Loucy (cell line): ENCODE measurements around the gene SPATS2.
A peak's percentile ranks its signal among the peaks of the same experiment; 100 is the strongest.

ENCODE experiments used
- H2AFZ ChIP-seq: fragments of 200-600 bp; sonication (generic); 2 replicates; pipeline ENCODE4 v1.6.0; 2016; ENCODE audit warnings: antibody characterized with exemption, mild to moderate bottlenecking, low read length, moderate library complexity
- H3F3A ChIP-seq: fragments of 200-600 bp; 2 replicates; pipeline ENCODE4 v1.6.0; 2016; ENCODE audit warnings: antibody characterized with exemption, low read depth, mild to moderate bottlenecking
- H3K27me3 ChIP-seq: fragments of 200-600 bp; sonication (generic); 2 replicates; pipeline ENCODE4 v1.6.1; 2014; ENCODE audit warnings: low read length, mild to moderate bottlenecking; ENCODE audit not compliant: insufficient read depth, poor library complexity, severe bottlenecking
- H3K36me3 ChIP-seq: fragments of 200-600 bp; sonication (generic); 2 replicates; pipeline ENCODE4 v1.6.1; 2016; ENCODE audit warnings: low read length; ENCODE audit not compliant: insufficient read depth
- H3K4me1 ChIP-seq: fragments of 200-600 bp; sonication (generic); 2 replicates; pipeline ENCODE4 v1.5.1; 2014; ENCODE audit warnings: low read length, mild to moderate bottlenecking; ENCODE audit not compliant: insufficient read depth, poor library complexity, severe bottlenecking
- H3K4me2 ChIP-seq: fragments of 200-600 bp; sonication (generic); 2 replicates; pipeline ENCODE4 v1.6.0; 2014; ENCODE audit warnings: antibody characterized with exemption, low read length, low read depth, mild to moderate bottlenecking; ENCODE audit not compliant: poor library complexity, severe bottlenecking
- H3K4me3 ChIP-seq: fragments of 200-600 bp; sonication (generic); 2 replicates; pipeline ENCODE4 v1.5.1; 2014; ENCODE audit warnings: low read length, mild to moderate bottlenecking, mixed read lengths; ENCODE audit not compliant: poor library complexity, severe bottlenecking
- H3K79me2 ChIP-seq: fragments of 200-600 bp; sonication (generic); 2 replicates; pipeline ENCODE4 v1.6.1; 2014; ENCODE audit warnings: low read length; ENCODE audit not compliant: insufficient read depth
- H3K9ac ChIP-seq: fragments of 200-600 bp; sonication (generic); 2 replicates; pipeline ENCODE4 v1.6.0; 2014; ENCODE audit warnings: mild to moderate bottlenecking, low read depth, low read length, moderate library complexity; ENCODE audit not compliant: poor library complexity, severe bottlenecking
- H3K9me2 ChIP-seq: fragments of 200-600 bp; sonication (generic); replicated peaks from 2 replicates; pipeline ENCODE4 v1.6.1; 2016; ENCODE audit warnings: low read depth, low read length, mixed read lengths
- H3K9me3 ChIP-seq: fragments of 200-600 bp; sonication (generic); 2 replicates; pipeline ENCODE4 v1.6.1; 2014; ENCODE audit warnings: mild to moderate bottlenecking, antibody characterized with exemption, low read length, low read depth; ENCODE audit not compliant: insufficient read depth
- H4K20me1 ChIP-seq: fragments of 200-600 bp; sonication (generic); 2 replicates; pipeline ENCODE4 v1.6.0; 2014; ENCODE audit warnings: antibody characterized with exemption, low read length, mild to moderate bottlenecking; ENCODE audit not compliant: insufficient read depth, poor library complexity, severe bottlenecking
- CTCF ChIP-seq: fragments of 200-600 bp; sonication (generic); conservative IDR thresholded peaks from 2 replicates; pipeline ENCODE4 v1.5.1; 2014; ENCODE audit warnings: mild to moderate bottlenecking, antibody characterized with exemption, low read length
- EZH2phosphoT487 ChIP-seq: fragments of 200-600 bp; IDR thresholded peaks from 2 replicates; pipeline ENCODE4 v1.6.1; 2018; ENCODE audit warnings: antibody characterized with exemption, mild to moderate bottlenecking, moderate library complexity, borderline replicate concordance

The SPATS2 gene

GRCh38 chr12:49552425-49552824 is 185.2 kb downstream of the SPATS2 start:
- Histone ChIP-seq H3K79me2 (no peaks in the 10 kb centered on the region), H3K4me1 (peaks cover 23% of the 10 kb centered on the region), H3K9ac (peak overlapping the region; percentile 52), H3K9me2 (no peaks in the 10 kb centered on the region), H3K27me3 (no peaks in the 10 kb centered on the region), H3F3A (no peaks in the 10 kb centered on the region), H4K20me1 (no peaks in the 10 kb centered on the region), H3K4me3 (peak overlapping the region; percentile 54), H3K4me2 (peak overlapping the region; percentile 58), H3K9me3 (no peaks in the 10 kb centered on the region), H2AFZ (peak overlapping the region; percentile 73), H3K36me3 (no peaks in the 10 kb centered on the region)
- TF ChIP-seq EZH2phosphoT487 (no peak), CTCF (no peak)

GRCh38 chr12:49552899-49553298 is 185.6 kb downstream of the SPATS2 start:
- Histone ChIP-seq H3K4me1 (peaks cover 23% of the 10 kb centered on the region), H4K20me1 (no peaks in the 10 kb centered on the region), H3K4me2 (peak overlapping the region; percentile 58), H3K36me3 (no peaks in the 10 kb centered on the region), H3K27me3 (no peaks in the 10 kb centered on the region), H3K79me2 (no peaks in the 10 kb centered on the region), H3F3A (no peaks in the 10 kb centered on the region), H3K9ac (peak overlapping the region; percentile 52), H2AFZ (peak overlapping the region; percentile 73), H3K9me2 (no peaks in the 10 kb centered on the region), H3K9me3 (no peaks in the 10 kb centered on the region), H3K4me3 (peak overlapping the region; percentile 54)
- TF ChIP-seq CTCF: no peak

DNA sequence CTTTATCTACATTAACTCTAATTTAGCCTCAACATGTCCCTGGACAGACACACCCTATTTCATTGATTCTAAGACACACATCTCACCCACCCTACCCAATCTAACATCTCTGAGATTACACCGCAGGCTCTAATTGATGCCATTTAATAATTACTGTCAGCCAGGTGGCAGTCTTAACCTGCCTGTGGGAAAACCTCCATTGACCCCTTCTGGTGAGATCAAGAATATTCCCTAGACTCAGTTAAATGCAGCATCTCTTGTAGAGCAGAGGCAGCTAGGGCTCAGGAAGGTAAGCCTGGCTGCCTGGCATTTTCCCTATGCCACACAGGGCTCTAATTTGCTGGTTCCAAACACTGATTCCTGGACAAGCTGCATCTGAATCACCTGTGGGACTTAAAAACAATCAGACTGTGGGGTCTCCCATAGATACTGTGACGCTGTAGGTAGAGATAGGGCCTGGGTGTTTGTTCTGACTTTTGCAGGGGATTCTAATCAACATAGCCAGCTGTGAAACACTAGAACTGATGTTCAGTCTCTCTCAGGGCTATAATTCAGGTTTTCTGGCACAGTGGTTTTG is 186.3 kb downstream of the SPATS2 start:
- Histone ChIP-seq H3K4me2 (peak overlapping the region; percentile 58), H3K79me2 (no peaks in the 10 kb centered on the region), H3K9me2 (no peaks in the 10 kb centered on the region), H2AFZ (no peak overlapping the region), H3K36me3 (peaks cover 2% of the 10 kb centered on the region; the same call in 1 of the 2 replicates), H3K4me1 (peaks cover 23% of the 10 kb centered on the region), H3F3A (no peaks in the 10 kb centered on the region), H3K4me3 (no peak overlapping the region), H3K9ac (peak overlapping the region; percentile 52), H4K20me1 (no peaks in the 10 kb centered on the region), H3K9me3 (no peaks in the 10 kb centered on the region), H3K27me3 (no peaks in the 10 kb centered on the region)
- peak; percentile 83 for TF ChIP-seq CTCF
- TF ChIP-seq EZH2phosphoT487: no peak
